NT2/D1 (cell line): ENCODE data around the gene GPC6.

Experiments used
- DNase-seq: peaks from one replicate; pipeline ENCODE4 v3.0.0-alpha.2; 2011; ENCODE audit warnings: low read depth, low spot score
- H3K27me3 ChIP-seq: 2 replicates; pipeline ENCODE4 v1.6.0; 2011; ENCODE audit warnings: mild to moderate bottlenecking; ENCODE audit not compliant: insufficient read length, insufficient read depth
- H3K36me3 ChIP-seq: 2 replicates; pipeline ENCODE4 v1.6.1; 2011; ENCODE audit warnings: mild to moderate bottlenecking, low read length, mixed read lengths; ENCODE audit not compliant: insufficient read depth, insufficient read length
- H3K4me1 ChIP-seq: 2 replicates; pipeline ENCODE4 v1.5.1; 2011; ENCODE audit not compliant: insufficient read depth, insufficient read length
- H3K4me3 ChIP-seq: 2 replicates; pipeline ENCODE4 v1.5.1; 2011; ENCODE audit warnings: low read depth; ENCODE audit not compliant: insufficient read length
- H3K9ac ChIP-seq: 2 replicates; pipeline ENCODE4 v1.6.0; 2011; ENCODE audit warnings: low read depth; ENCODE audit not compliant: insufficient read length
- H3K9me3 ChIP-seq: 2 replicates; pipeline ENCODE4 v1.5.1; 2011; ENCODE audit warnings: mild to moderate bottlenecking, low read length; ENCODE audit not compliant: insufficient read depth
- SUZ12 ChIP-seq: IDR thresholded peaks from 2 replicates; pipeline ENCODE4 v1.6.1; 2011; ENCODE audit not compliant: insufficient read length, insufficient read depth; ENCODE audit errors: extremely low read depth
- YY1 ChIP-seq: IDR thresholded peaks from 2 replicates; pipeline ENCODE4 v1.6.1; 2011; ENCODE audit not compliant: insufficient read length, insufficient read depth
- ZNF274 ChIP-seq: IDR thresholded peaks from 2 replicates; pipeline ENCODE4 v1.6.1; 2011; ENCODE audit warnings: mild to moderate bottlenecking, low read depth, low read length

The GPC6 gene

DNA sequence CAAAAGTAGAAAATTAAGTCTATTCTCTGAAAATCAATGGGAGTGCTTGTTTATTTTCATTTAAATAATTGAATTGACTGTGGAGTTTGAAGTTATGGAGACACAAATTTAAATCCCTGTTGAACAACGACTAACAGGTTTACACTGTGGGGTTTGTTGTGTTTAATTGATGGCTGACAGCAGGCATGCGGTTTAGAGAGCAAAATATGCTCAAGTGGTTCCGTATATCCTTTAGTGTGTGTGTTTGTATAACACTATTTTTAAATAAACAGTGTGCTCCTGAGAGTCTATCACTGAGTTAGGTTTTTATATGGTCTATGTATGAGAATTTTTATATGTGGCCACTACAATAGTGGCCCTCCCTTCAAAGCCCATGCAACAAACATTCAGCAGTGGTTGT is 332.0 kb downstream of the GPC6 start:
- DNase-seq: no peak
- TF ChIP-seq SUZ12 (no peak), ZNF274 (no peak), YY1 (no peak)
- no peaks in the 10 kb centered on the region for H3K4me1 ChIP-seq

DNA sequence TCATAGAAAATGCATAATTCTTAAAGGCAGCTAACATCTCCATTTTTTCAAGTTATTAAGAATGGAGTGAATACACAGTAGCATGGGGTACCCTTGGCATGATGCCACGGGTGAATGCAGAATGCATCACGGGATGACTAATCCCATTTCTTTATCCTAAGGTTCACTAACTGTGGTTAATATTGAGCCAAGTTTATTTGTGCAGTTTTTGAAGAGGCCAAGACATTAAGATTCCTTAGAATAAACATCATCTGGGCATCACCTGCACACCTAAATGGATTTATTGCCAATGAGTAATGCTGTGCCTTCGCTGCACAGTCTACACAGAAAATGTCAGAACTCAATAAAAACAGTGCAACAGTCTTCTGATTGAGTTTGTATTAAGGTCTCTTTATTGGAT is 333.1 kb downstream of the GPC6 start:
- H3K27me3 ChIP-seq: no peaks in the 10 kb centered on the region
- H3K36me3 ChIP-seq: no peaks in the 10 kb centered on the region
- no peak for TF ChIP-seq SUZ12
- TF ChIP-seq ZNF274: no peak
- no peak for TF ChIP-seq YY1
- no peak overlapping the region for H3K4me3 ChIP-seq
- H3K9ac ChIP-seq: no peak overlapping the region
- no peak for DNase-seq
- no peaks in the 10 kb centered on the region for H3K9me3 ChIP-seq
- no peaks in the 10 kb centered on the region for H3K4me1 ChIP-seq

More for the DNA sequence above, 332.0 kb downstream of the GPC6 start:
- Histone ChIP-seq H3K9ac (no peak overlapping the region), H3K27me3 (no peaks in the 10 kb centered on the region), H3K9me3 (no peaks in the 10 kb centered on the region), H3K4me3 (no peak overlapping the region), H3K36me3 (no peaks in the 10 kb centered on the region)

DNA sequence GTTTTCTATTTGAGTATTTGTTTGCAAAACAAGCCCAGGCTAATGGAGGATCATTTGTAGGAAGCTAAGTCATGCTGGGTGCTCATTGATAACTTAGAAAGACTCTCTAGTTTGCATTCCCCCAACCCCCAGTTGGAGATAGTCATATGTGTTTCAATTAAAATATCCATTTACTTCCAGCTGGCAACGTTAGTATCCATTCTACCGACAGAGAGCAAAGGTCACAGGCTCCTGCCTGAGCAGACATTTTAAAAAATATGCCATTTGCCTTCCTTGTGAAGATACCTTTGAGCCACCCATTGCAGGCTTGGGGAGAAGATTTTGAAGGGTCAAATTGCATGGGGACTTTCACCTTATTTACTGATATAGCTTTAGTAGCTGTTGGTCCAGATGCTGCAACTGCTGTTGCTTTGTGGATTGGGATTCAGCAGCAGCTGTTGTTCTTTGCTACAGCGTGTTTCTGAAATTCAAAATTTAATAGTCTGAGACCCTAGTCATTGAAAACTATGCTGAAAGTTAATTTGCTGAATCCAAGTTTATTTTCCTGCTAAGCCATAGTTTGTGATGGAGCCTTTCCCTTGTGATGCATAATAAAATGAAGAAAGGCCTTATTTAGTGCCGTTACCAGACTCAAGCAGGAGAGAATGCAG is 335.1 kb downstream of the GPC6 start:
- DNase-seq: peak; percentile 9
- no peaks in the 10 kb centered on the region for H3K9me3 ChIP-seq
- H3K9ac ChIP-seq: no peak overlapping the region
- H3K27me3 ChIP-seq: no peaks in the 10 kb centered on the region
- no peak overlapping the region for H3K4me3 ChIP-seq
- no peaks in the 10 kb centered on the region for H3K4me1 ChIP-seq
- H3K36me3 ChIP-seq: no peaks in the 10 kb centered on the region
- no peak for TF ChIP-seq SUZ12
- TF ChIP-seq YY1: no peak
- no peak for TF ChIP-seq ZNF274

DNA sequence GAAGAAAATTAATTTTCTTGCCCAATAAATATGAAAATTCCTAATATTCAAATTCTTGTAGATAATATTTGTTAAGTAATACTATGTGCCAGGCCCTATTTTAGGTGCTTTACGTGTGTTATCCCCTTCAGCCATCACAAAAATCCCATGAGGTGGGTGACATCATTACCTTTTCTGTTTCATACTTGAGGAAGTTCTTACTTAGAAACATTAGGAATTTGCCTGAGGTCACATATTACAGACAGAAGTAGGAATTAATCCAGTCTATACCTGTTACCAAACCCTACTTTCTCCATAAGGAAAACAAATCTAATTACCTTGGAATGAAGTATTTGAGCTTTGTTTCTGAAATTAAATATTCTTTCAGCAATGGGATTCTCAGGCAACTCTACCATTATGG is 336.1 kb downstream of the GPC6 start:
- DNase-seq: no peak
- Histone ChIP-seq H3K9me3 (no peaks in the 10 kb centered on the region), H3K4me1 (no peaks in the 10 kb centered on the region), H3K9ac (no peak overlapping the region), H3K27me3 (no peaks in the 10 kb centered on the region), H3K4me3 (no peak overlapping the region), H3K36me3 (no peaks in the 10 kb centered on the region)
- TF ChIP-seq SUZ12 (no peak), ZNF274 (no peak), YY1 (no peak)

DNA sequence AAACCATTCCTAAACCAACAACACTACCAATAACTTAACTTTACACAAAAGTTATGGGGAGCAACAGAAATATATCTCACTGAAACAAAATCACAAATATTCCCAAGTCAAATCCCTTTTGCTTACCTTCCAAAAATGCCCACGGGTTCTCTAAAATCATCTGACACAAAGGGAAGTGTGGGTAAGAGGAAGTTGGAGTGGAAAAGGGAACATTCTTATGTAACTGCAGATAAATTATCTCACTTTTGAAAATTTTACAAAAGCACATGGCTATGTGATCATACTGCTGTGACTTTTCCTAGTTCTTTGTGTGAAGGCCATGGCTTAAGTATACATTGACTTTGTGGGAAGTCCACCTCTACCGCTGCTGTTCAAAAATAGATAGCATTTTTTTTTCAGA is 350.5 kb downstream of the GPC6 start:
- H3K9ac ChIP-seq: no peak overlapping the region
- H3K4me3 ChIP-seq: no peak overlapping the region
- no peaks in the 10 kb centered on the region for H3K9me3 ChIP-seq
- DNase-seq: no peak
- TF ChIP-seq SUZ12 (no peak), YY1 (no peak), ZNF274 (no peak)
- H3K36me3 ChIP-seq: no peaks in the 10 kb centered on the region
- no peaks in the 10 kb centered on the region for H3K4me1 ChIP-seq
- no peaks in the 10 kb centered on the region for H3K27me3 ChIP-seq

DNA sequence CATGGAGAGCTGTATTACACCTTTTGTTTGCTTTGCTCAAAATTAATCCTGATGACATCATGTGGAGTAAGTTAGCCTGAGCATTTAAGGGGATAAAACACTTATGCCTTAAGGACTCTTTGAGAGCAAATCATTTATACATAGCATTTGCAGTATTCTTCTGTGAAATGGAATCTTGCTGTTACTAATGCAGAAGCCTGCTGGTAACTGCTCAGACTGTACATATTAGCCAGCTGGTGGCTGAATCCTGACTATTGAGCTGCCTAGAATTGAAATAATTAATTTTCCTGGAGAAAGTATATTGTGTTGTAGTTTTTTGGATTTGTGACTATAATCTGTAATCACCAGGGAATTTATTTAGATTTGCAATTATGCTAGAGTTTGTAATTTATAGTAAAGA is 363.2 kb downstream of the GPC6 start:
- no peak overlapping the region for H3K9ac ChIP-seq
- H3K4me3 ChIP-seq: no peak overlapping the region
- DNase-seq: no peak
- H3K36me3 ChIP-seq: no peaks in the 10 kb centered on the region
- TF ChIP-seq ZNF274 (no peak), YY1 (no peak), SUZ12 (no peak)
- no peaks in the 10 kb centered on the region for H3K27me3 ChIP-seq
- H3K9me3 ChIP-seq: no peaks in the 10 kb centered on the region
- H3K4me1 ChIP-seq: no peaks in the 10 kb centered on the region

DNA sequence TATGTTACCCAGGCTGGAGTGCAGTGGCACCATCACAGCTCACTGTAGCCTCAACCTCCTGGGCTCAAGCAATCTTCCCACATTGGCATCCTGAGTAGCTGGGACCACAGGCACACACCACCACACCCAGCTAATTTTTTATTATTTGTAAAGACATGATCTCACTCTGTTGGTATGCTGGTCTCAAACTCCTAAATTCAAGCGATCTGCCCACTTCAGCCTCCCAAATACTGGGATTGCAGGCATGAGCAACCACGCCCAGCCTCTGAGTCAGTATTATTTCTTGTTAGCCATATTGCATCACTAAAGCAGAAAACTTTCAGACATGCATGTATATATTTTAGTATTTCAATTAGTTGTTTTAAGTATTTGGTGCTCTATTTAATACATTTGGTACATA is 376.4 kb downstream of the GPC6 start:
- no peak for DNase-seq
- Histone ChIP-seq H3K27me3 (no peaks in the 10 kb centered on the region), H3K36me3 (no peaks in the 10 kb centered on the region), H3K4me1 (no peaks in the 10 kb centered on the region), H3K9ac (no peak overlapping the region), H3K4me3 (no peak overlapping the region), H3K9me3 (no peaks in the 10 kb centered on the region)
- TF ChIP-seq YY1: no peak
